Measurements from ENCODE around the gene PTPN3.

- TF ChIP-seq, protein P1, sequence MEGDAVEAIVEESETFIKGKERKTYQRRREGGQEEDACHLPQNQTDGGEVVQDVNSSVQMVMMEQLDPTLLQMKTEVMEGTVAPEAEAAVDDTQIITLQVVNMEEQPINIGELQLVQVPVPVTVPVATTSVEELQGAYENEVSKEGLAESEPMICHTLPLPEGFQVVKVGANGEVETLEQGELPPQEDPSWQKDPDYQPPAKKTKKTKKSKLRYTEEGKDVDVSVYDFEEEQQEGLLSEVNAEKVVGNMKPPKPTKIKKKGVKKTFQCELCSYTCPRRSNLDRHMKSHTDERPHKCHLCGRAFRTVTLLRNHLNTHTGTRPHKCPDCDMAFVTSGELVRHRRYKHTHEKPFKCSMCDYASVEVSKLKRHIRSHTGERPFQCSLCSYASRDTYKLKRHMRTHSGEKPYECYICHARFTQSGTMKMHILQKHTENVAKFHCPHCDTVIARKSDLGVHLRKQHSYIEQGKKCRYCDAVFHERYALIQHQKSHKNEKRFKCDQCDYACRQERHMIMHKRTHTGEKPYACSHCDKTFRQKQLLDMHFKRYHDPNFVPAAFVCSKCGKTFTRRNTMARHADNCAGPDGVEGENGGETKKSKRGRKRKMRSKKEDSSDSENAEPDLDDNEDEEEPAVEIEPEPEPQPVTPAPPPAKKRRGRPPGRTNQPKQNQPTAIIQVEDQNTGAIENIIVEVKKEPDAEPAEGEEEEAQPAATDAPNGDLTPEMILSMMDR (conservative IDR thresholded peaks at IDR 0.05 in 1 of 2, IDR thresholded peaks at IDR 0.05 in 1 of 2; ENCODE audit: low read depth in 1 of 2, low read length in 2 of 2) = no peak
- TF ChIP-seq EZH2 (IDR thresholded peaks at IDR 0.05; ENCODE audit: low read length, missing control alignments) = no peak
Measured at GRCh38 chr9:109466623-109467590, 31.2 kb downstream of the PTPN3 start.
